Dedifferentiated amniotic fluid mesenchymal stem cell (primary cell): Measurements from ENCODE around the gene SPINDOC.

ENCODE experiments used
- DNase-seq: peaks from one replicate; pipeline ENCODE4 v3.0.0-alpha.2; 2016; ENCODE audit errors: extremely low spot score

SPINDOC gene

GRCh38 chr11:63833048-63833447 is 19.8 kb downstream of the SPINDOC start:
- DNase-seq = no peak

- no peak for DNase-seq
Measured at GRCh38 chr11:63834535-63835157, 21.4 kb downstream of the SPINDOC start.

GRCh38 chr11:63835158-63835545 is 21.9 kb downstream of the SPINDOC start:
- DNase-seq = no peak

- DNase-seq = peak; percentile 72
Measured at GRCh38 chr11:63837027-63837688, 23.9 kb downstream of the SPINDOC start.

GRCh38 chr11:63837739-63838138 is 24.5 kb downstream of the SPINDOC start:
- DNase-seq = no peak

GRCh38 chr11:63838150-63838677 is 25.0 kb downstream of the SPINDOC start:
- DNase-seq = no peak

- peak; percentile 98 for DNase-seq
Measured at GRCh38 chr11:63838678-63839507, 25.6 kb downstream of the SPINDOC start, which contains the start of gene MARK2. MARK2 (plus strand) TSS chr11:63839110; CDS start chr11:63839507, 397 bp downstream.

- no peak for DNase-seq
Measured at GRCh38 chr11:63839508-63840355, 26.5 kb downstream of the SPINDOC start.

DNA sequence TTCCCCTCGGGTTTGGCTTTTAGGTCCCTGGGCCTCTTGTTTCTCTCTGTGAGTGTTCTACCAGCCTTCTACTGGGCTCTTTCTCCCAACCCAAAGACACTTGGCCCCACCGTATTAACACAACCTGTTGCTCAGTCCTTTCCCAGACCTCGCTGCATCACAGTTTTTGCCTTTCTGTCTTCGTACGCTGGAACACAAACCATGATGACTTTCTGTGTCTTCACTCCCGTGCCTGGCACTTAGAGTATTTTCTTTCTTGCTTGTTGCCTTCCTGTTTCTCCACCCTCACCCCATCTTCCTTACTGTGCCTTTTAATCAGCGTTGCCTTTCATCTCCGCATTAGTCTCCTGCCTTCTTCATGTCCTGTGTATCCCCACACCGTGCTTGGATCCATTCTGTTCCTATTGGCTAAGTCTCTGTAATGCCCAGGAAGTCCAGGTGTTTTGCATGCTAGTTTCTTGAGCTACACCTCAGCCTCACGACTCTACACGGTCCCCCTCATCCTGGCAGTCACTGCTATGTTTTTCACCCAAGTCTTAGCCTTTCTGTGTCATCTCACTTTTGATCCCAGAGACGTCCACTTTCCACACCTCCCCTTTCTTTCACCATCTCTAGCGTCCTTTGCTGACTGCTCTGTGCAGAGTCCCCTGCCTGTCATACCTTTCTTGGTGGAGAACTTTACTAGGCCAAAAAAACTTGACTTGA is 27.3 kb downstream of the SPINDOC start:
- DNase-seq = no peak

DNA sequence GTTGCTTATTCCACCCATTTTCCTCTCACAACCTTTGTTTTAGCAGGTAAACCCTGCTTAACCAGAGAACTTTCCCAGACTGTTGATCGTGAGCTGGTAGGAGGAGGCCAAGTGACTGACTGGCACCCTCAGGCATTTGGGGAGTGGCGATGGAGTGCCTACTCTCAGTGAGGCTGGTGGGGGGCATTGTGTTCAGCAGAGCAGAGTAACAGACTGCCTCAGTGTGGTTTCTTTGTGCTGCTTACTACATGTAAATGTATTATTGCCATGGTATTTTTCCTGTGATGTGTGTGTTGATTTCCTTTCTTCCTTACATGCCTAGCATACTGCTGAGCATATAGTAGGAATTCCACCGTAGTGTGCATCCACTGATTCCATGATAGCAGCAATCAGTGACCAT is 28.3 kb downstream of the SPINDOC start:
- peak; percentile 46 for DNase-seq

- DNase-seq = no peak
Measured at GRCh38 chr11:63843041-63843440, 29.8 kb downstream of the SPINDOC start.

- DNase-seq = no peak
Measured at GRCh38 chr11:63844836-63845235, 31.6 kb downstream of the SPINDOC start.

DNA sequence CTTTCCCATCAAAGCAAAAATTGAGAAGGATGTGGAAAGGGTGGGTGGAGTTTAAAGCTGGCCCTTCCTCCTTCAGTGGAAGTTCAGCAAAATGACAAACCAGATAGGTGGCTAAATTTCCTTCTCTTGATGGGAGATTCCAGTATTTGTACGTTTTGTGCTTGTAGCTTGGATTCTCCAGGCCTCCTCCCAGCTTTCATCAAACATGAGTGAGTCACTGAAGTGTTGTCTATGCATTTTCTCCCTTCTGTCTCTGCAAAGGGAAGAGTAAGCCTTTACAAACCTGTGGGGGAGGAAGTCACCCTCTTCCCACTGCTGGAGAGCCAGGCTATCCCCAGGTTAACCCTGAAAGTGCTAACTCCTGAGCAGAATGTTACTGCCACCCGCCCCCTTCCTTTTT is 32.0 kb downstream of the SPINDOC start:
- peak; percentile 21 for DNase-seq

DNA sequence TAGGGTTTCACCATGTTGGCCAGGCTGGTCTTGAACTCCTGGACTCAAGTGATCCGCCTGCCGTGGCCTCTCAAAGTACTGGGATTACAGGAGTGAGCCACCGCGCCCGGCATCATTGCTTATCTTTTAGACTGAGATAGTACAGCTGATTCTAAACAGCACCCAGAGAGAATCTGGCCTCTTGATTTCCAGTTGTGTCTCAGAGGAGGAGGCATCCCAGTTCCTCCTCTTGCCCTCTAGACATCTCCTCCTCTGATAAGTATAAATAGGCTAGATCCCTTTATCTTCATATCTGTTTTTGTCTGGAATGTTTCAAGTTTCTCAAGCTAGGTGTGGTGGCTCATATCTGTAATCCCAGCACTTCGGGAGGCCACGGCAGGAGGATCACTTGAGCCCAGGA is 32.7 kb downstream of the SPINDOC start:
- no peak for DNase-seq

DNA sequence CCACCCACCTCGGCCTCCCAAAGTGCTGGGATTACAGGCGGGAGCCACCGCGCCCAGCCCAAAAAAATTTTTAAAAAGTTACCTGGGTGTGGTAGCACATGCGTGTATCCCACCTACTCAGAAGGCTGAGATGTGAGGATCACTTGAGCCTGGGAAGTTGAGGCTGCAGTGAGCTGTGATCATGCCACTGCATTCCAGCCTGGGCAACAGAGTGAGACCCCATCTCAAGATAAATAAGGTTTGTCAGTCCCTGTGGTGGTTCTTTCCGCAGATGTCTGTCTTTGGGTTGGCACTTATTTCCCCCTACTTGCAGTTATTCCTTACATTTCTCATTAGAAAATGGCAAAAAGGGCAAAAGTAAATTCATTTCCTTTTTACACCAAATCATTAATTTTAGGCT is 33.6 kb downstream of the SPINDOC start:
- DNase-seq = no peak

GRCh38 chr11:63847363-63847762 is 34.1 kb downstream of the SPINDOC start:
- no peak for DNase-seq

DNA sequence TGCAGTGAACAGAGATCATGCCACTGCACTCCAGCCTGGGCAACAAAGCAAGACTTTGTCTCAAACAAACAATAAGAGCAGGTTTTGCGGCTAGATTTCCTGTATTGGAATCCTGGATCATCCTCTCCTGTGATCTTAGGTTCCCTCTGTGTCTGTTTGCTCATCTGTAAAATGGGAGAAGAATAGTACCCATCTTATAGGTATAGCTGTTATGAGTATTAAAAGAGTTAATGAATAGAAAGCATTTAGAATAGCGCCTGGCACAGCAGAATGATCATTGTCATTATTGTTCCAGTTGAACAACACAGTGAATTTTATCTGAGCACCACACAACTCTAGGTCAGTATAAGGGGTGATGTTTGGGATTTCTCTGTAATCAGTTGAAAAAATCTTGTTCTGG is 36.4 kb downstream of the SPINDOC start:
- no peak for DNase-seq

- DNase-seq = no peak
Measured at GRCh38 chr11:63850920-63851319, 37.7 kb downstream of the SPINDOC start.

GRCh38 chr11:63851364-63851763 is 38.1 kb downstream of the SPINDOC start:
- no peak for DNase-seq

DNA sequence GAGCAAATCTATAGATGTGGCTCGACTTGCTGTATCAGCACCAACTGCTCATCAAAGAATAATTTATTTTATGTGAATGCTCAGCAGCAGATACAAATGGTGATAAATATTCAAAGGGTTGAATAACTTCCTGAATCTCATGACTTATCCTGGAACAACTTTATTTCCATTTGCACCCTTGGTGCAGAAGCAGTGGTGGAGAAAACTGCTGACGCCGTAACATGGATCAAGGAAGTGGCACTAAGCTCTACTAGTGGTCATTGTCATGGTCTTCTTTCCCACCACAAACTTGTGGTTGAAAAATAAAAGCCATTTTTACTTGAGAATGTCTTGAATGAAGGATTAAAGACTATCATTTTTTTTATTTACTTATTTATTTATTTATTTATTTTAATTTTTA is 40.2 kb downstream of the SPINDOC start:
- no peak for DNase-seq

- no peak for DNase-seq
Measured at GRCh38 chr11:63854696-63855095, 41.4 kb downstream of the SPINDOC start.
